ENCODE results near the gene EFEMP1.

EFEMP1 gene

GRCh38 chr2:55923091-55923981 is at the start of gene EFEMP1:
EFEMP1 (minus strand) TSS chr2:55923782; CDS start chr2:55922440, 1,342 bp downstream.
- DNase-seq, result no peak

- DNase-seq, result no peak
These were observed 46.9 kb upstream of the EFEMP1 start for GRCh38 chr2:55970500-55970899.

- no peak for DNase-seq
These were observed 45.4 kb upstream of the EFEMP1 start for GRCh38 chr2:55968941-55969340.

- DNase-seq, result no peak
These were observed 43.0 kb upstream of the EFEMP1 start for GRCh38 chr2:55966401-55967118.

- DNase-seq, result no peak
These were observed 42.4 kb upstream of the EFEMP1 start for GRCh38 chr2:55965966-55966365.

- DNase-seq, result no peak
These were observed 41.7 kb upstream of the EFEMP1 start for GRCh38 chr2:55965276-55965675.

- DNase-seq, result no peak
These were observed 39.3 kb upstream of the EFEMP1 start for GRCh38 chr2:55962915-55963314.

- DNase-seq, result no peak
These were observed 37.8 kb upstream of the EFEMP1 start for GRCh38 chr2:55961318-55961911.

GRCh38 chr2:55958756-55959155 is 35.2 kb upstream of the EFEMP1 start:
- no peak for DNase-seq

- no peak for DNase-seq
These were observed 33.6 kb upstream of the EFEMP1 start for GRCh38 chr2:55957142-55957541.

- no peak for DNase-seq
These were observed 30.9 kb upstream of the EFEMP1 start for GRCh38 chr2:55954306-55955035.

GRCh38 chr2:55952415-55952814 is 28.8 kb upstream of the EFEMP1 start:
- DNase-seq, result no peak

GRCh38 chr2:55951533-55951932 is 28.0 kb upstream of the EFEMP1 start:
- DNase-seq, result no peak

- no peak for DNase-seq
These were observed 26.0 kb upstream of the EFEMP1 start for GRCh38 chr2:55949613-55950012.

- no peak for DNase-seq
These were observed 25.6 kb upstream of the EFEMP1 start for GRCh38 chr2:55949211-55949610.

GRCh38 chr2:55948176-55948923 is 24.8 kb upstream of the EFEMP1 start:
- DNase-seq, result no peak

- DNase-seq, result no peak
These were observed 24.2 kb upstream of the EFEMP1 start for GRCh38 chr2:55947752-55948151.

- no peak for DNase-seq
These were observed 23.2 kb upstream of the EFEMP1 start for GRCh38 chr2:55946793-55947192.

- DNase-seq, result no peak
These were observed 19.9 kb upstream of the EFEMP1 start for GRCh38 chr2:55943466-55943865.

- DNase-seq, result no peak
These were observed 12.8 kb upstream of the EFEMP1 start for GRCh38 chr2:55936351-55936750.

GRCh38 chr2:55934337-55934736 is 10.8 kb upstream of the EFEMP1 start:
- no peak for DNase-seq

- DNase-seq, result no peak
These were observed 9.3 kb upstream of the EFEMP1 start for GRCh38 chr2:55932843-55933242.
